ENCODE results near the gene TEF.

DNA sequence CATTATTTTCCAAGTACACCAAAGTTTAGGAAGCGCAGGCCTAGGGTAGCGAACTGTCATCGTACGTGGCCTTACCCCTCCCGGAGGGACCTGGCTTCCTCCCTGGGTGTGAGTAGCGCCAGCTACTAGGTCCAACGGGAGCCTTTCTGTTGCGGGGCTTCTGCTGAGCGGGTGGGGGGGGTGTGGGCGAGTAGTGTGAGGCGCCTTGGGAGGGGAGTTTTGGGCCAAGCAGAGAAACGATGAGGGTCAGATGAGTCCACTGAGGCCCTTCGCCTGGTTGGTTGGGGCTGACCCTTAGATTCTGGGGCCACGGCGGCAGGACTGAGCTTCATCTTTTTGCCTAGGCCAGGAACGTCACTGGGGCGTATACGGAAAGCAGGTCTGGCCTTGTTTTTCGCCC is 868 bp downstream of the TEF start:
- TF ChIP-seq POLR2AphosphoS5 (IDR thresholded peaks at IDR 0.05), result no peak
- TF ChIP-seq, protein P1, sequence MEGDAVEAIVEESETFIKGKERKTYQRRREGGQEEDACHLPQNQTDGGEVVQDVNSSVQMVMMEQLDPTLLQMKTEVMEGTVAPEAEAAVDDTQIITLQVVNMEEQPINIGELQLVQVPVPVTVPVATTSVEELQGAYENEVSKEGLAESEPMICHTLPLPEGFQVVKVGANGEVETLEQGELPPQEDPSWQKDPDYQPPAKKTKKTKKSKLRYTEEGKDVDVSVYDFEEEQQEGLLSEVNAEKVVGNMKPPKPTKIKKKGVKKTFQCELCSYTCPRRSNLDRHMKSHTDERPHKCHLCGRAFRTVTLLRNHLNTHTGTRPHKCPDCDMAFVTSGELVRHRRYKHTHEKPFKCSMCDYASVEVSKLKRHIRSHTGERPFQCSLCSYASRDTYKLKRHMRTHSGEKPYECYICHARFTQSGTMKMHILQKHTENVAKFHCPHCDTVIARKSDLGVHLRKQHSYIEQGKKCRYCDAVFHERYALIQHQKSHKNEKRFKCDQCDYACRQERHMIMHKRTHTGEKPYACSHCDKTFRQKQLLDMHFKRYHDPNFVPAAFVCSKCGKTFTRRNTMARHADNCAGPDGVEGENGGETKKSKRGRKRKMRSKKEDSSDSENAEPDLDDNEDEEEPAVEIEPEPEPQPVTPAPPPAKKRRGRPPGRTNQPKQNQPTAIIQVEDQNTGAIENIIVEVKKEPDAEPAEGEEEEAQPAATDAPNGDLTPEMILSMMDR (IDR thresholded peaks at IDR 0.05), result no peak
- TF ChIP-seq EP300 (IDR thresholded peaks at IDR 0.05), result no peak
- TF ChIP-seq POLR2A (IDR thresholded peaks at IDR 0.05), result no peak
